SK-N-SH (cell line): ENCODE data around the gene CDC37. TPM values are rescaled to one million over a fixed set of nuclear protein-coding genes. Genes with fewer than 3 reads are reported as not detected.
"Not testable (repeated sequence)": the region's sequence is repeated elsewhere in the genome, so short reads cannot be mapped to it uniquely, and the experiment has no call there.

Source experiments
- CTCF ChIA-PET: fragments of 300-600, 350-600 bp; formaldehyde crosslinking; extraction: SDS; loops from one replicate; lab custom pipeline; 2021; lab: Yijun Ruan, JAX
- POLR2A ChIA-PET: fragments of 350-600 bp; sonication (Branson Sonifier 250); formaldehyde crosslinking; extraction: SDS; loops from one replicate; lab custom pipeline; 2020; ENCODE audit warnings: antibody characterized with exemption, inconsistent platforms; lab: Yijun Ruan, JAX
- DNase-seq: peaks from one replicate; pipeline ENCODE4 v3.0.0; 2012
- H2AFZ ChIP-seq: fragments of 200-600 bp; sonication (generic); 2 replicates; pipeline ENCODE4 v1.8.1; 2016; ENCODE audit warnings: antibody characterized with exemption, mild to moderate bottlenecking, low read depth
- H3F3A ChIP-seq: fragments of 200-600 bp; sonication (generic); replicated peaks from 2 replicates; pipeline ENCODE3; 2016; ENCODE audit warnings: antibody characterized with exemption, mild to moderate bottlenecking; ENCODE audit not compliant: insufficient read depth
- H3K27ac ChIP-seq, 2 experiments: fragments of 200-500 bp in 1 of 2; fragments of 200-600 bp in 1 of 2; sonication (Bioruptor generic) in 1 of 2; sonication (generic), shearing (Covaris generic) in 1 of 2; 2 replicates each; pipeline versions ENCODE4 v1.5.1 to v1.6.1; 2014 to 2016; ENCODE audit warnings: low read depth in 2 of 2, inconsistent platforms in 1 of 2, low read length in 1 of 2, mild to moderate bottlenecking in 1 of 2, mixed read lengths in 1 of 2
- H3K27me3 ChIP-seq: fragments of 200-600 bp; sonication (generic), shearing (Covaris generic); 2 replicates; pipeline ENCODE4 v1.6.1; 2016; ENCODE audit warnings: mixed run types; ENCODE audit not compliant: insufficient read depth
- H3K36me3 ChIP-seq, 2 experiments: fragments of 200-500 bp in 1 of 2; fragments of 200-600 bp in 1 of 2; sonication (Bioruptor generic) in 1 of 2; sonication (generic) in 1 of 2; replicated peaks in 1 of 2; 2 replicates each; pipeline versions ENCODE3 to v1.5.1; 2014 to 2016; ENCODE audit warnings: low read length in 1 of 2, mild to moderate bottlenecking in 1 of 2; ENCODE audit not compliant: insufficient read depth in 2 of 2, control insufficient read depth in 1 of 2
- H3K4me1 ChIP-seq, 2 experiments: fragments of 200-500 bp in 1 of 2; fragments of 200-600 bp in 1 of 2; sonication (Bioruptor generic) in 1 of 2; sonication (generic), shearing (Covaris generic) in 1 of 2; 2 replicates each; pipeline versions ENCODE4 v1.5.1 to v1.6.1; 2014 to 2016; ENCODE audit warnings: low read depth in 1 of 2, low read length in 1 of 2, mixed run types in 1 of 2; ENCODE audit not compliant: insufficient read depth in 2 of 2, control insufficient read depth in 1 of 2
- H3K4me2 ChIP-seq: fragments of 200-600 bp; sonication (generic), shearing (Covaris generic); 2 replicates; pipeline ENCODE4 v1.6.1; 2017; ENCODE audit warnings: mixed run types
- H3K4me3 ChIP-seq, 2 experiments: fragments of 200-500 bp in 1 of 2; fragments of 200-600 bp in 1 of 2; sonication (Bioruptor generic) in 1 of 2; sonication (generic), shearing (Covaris generic) in 1 of 2; 2 replicates each; pipeline versions ENCODE4 v1.5.1 to v1.8.1; 2014 to 2016; ENCODE audit warnings: low read depth in 2 of 2, inconsistent platforms in 1 of 2, low read length in 1 of 2, mild to moderate bottlenecking in 1 of 2, mixed read lengths in 1 of 2, moderate library complexity in 1 of 2
- H3K79me2 ChIP-seq: fragments of 200-600 bp; sonication (generic); 2 replicates; pipeline ENCODE4 v1.8.1; 2017; ENCODE audit warnings: mild to moderate bottlenecking; ENCODE audit not compliant: insufficient read depth
- H3K9ac ChIP-seq: fragments of 200-600 bp; sonication (generic); 2 replicates; pipeline ENCODE4 v1.6.1; 2017; ENCODE audit warnings: mixed run types
- H3K9me2 ChIP-seq: fragments of 200-600 bp; sonication (generic); 2 replicates; pipeline ENCODE4 v1.6.1; 2017; ENCODE audit warnings: mixed run types
- H3K9me3 ChIP-seq: fragments of 200-600 bp; sonication (generic); 2 replicates; pipeline ENCODE4 v1.6.1; 2017; ENCODE audit warnings: mixed run types, mild to moderate bottlenecking, moderate library complexity
- H4K20me1 ChIP-seq: fragments of 200-600 bp; sonication (generic); 2 replicates; pipeline ENCODE4 v1.6.1; 2017; ENCODE audit warnings: mild to moderate bottlenecking, mixed run types; ENCODE audit not compliant: insufficient read depth
- CHD2 ChIP-seq: fragments of 150-350 bp; IDR thresholded peaks from 2 replicates; pipeline ENCODE4 v1.6.1; 2018; ENCODE audit warnings: low read length; ENCODE audit not compliant: partially characterized antibody
- EP300 ChIP-seq, 2 experiments: IDR thresholded peaks; 2 replicates each; pipeline versions ENCODE4 v1.4.0 to v1.6.1; 2012; ENCODE audit warnings: borderline replicate concordance in 1 of 2, low read depth in 1 of 2, low read length in 1 of 2
- EZH2phosphoT487 ChIP-seq: fragments of 200-600 bp; sonication (generic); IDR thresholded peaks from 2 replicates; pipeline ENCODE4 v1.6.1; 2017; ENCODE audit warnings: low read depth, mixed run types, mild to moderate bottlenecking, antibody characterized with exemption, moderate library complexity, borderline replicate concordance
- FOXJ3 ChIP-seq: sonication (generic); formaldehyde crosslinking; IDR thresholded peaks from 2 replicates; pipeline ENCODE4 v1.5.1; 2020; ENCODE audit warnings: mild to moderate bottlenecking, missing genetic modification reagents
- GATA2 ChIP-seq: sonication (generic); formaldehyde crosslinking; IDR thresholded peaks from 2 replicates; pipeline ENCODE4 v1.5.0; 2020; ENCODE audit warnings: mild to moderate bottlenecking, missing genetic modification reagents
- MAX ChIP-seq: IDR thresholded peaks from 2 replicates; pipeline ENCODE4 v1.4.0; 2012; ENCODE audit warnings: low read depth
- MXI1 ChIP-seq: IDR thresholded peaks from 2 replicates; pipeline ENCODE4 v1.6.1; 2012; ENCODE audit warnings: mild to moderate bottlenecking, low read depth, low read length, improper control_type of control experiment
- NFIC ChIP-seq: IDR thresholded peaks from 2 replicates; pipeline ENCODE4 v1.4.0; 2012; ENCODE audit warnings: borderline replicate concordance
- RCOR1 ChIP-seq: fragments of 150-350 bp; IDR thresholded peaks from 2 replicates; pipeline ENCODE4 v1.6.1; 2017; ENCODE audit warnings: antibody characterized with exemption, low read length
- RFX5 ChIP-seq: IDR thresholded peaks from 2 replicates; pipeline ENCODE4 v1.6.1; 2012; ENCODE audit warnings: mild to moderate bottlenecking, improper control_type of control experiment, low read length
- SIN3A ChIP-seq: IDR thresholded peaks from 2 replicates; pipeline ENCODE4 v1.6.1; 2012; ENCODE audit warnings: low read depth, mild to moderate bottlenecking, low read length, moderate library complexity, borderline replicate concordance
- TAF1 ChIP-seq: IDR thresholded peaks from 2 replicates; pipeline ENCODE4 v1.6.1; 2012; ENCODE audit warnings: low read depth, mild to moderate bottlenecking, low read length, moderate library complexity, borderline replicate concordance
- TCF12 ChIP-seq: IDR thresholded peaks from 2 replicates; pipeline ENCODE4 v1.4.0; 2012
- TEAD4 ChIP-seq: IDR thresholded peaks from 2 replicates; pipeline ENCODE4 v1.4.0; 2012; ENCODE audit warnings: mild to moderate bottlenecking, borderline replicate concordance; ENCODE audit not compliant: insufficient read depth
- ZBTB33 ChIP-seq: IDR thresholded peaks from 2 replicates; pipeline ENCODE4 v1.4.0; 2012; ENCODE audit warnings: low read depth, borderline replicate concordance
- WGBS: methylation state at CpG from one replicate; pipeline ENCODE4 v1.1.6; 2017; ENCODE audit warnings: low lambda C conversion rate; 5-methylcytosine and 5-hydroxymethylcytosine counted together
- polyA plus RNA-seq, 3 experiments: library from polyadenylated mRNA; depleted of rRNA; stranded (reverse); fragments of >200 nt; gene quantifications; 2 replicates each; pipeline ENCODE4 v1.2.3, GENCODE V29; 2012

CDC37 gene
- polyA plus RNA-seq, 1 of the 3 experiments (the other 2 are of a cell fraction), result 1,026 TPM

GRCh38 chr19:10378124-10378523 is 25.2 kb downstream of the CDC37 start:
- 100% methylated on average over 1 of the region's 8 CpGs for WGBS
- Histone ChIP-seq H3K79me2 (peaks cover 14% of the 10 kb centered on the region), H2AFZ (no peak overlapping the region), H3F3A (no peaks in the 10 kb centered on the region), H3K27ac (no peak overlapping the region), H3K36me3 (peaks cover 3 to 4% of the 10 kb centered on the region in 2 experiments), H3K4me3 (no peak overlapping the region), H3K27me3 (no peaks in the 10 kb centered on the region), H3K9me3 (no peaks in the 10 kb centered on the region), H3K4me1 (peaks cover 0 to 9% of the 10 kb centered on the region in 2 experiments; a peak in 1 of 4 replicates), H4K20me1 (no peaks in the 10 kb centered on the region), H3K4me2 (no peak overlapping the region), H3K9ac (no peak overlapping the region), H3K9me2 (no peaks in the 10 kb centered on the region)
- POLR2A ChIA-PET, result no interaction called here
- no peak for TF ChIP-seq EZH2phosphoT487
- TF ChIP-seq MAX, result no peak
- no peak for TF ChIP-seq FOXJ3 (CRISPR knock-in tag)
- TF ChIP-seq ZBTB33, result no peak
- no peak for TF ChIP-seq EP300 (IDR thresholded peaks at IDR 0.05; ENCODE audit: borderline replicate concordance in 1 of 2, low read depth in 1 of 2, low read length in 1 of 2)
- no peak for TF ChIP-seq RCOR1
- no peak for TF ChIP-seq CHD2
- no peak for TF ChIP-seq TAF1
- no peak for TF ChIP-seq NFIC
- no peak for TF ChIP-seq MXI1
- TF ChIP-seq GATA2, result no peak
- TF ChIP-seq SIN3A, result no peak
- TF ChIP-seq RFX5, result no peak
- no peak for TF ChIP-seq TCF12
- no peak for TF ChIP-seq TEAD4
- CTCF ChIA-PET, result interaction anchor here (0.8 to 20.2 kb wide), 4 partner anchors 10 to 114 kb away, joined by 3 to 596 read pairs (median 4); partner anchors contain the start of genes CDC37 and ICAM1
- no peak for DNase-seq

DNA sequence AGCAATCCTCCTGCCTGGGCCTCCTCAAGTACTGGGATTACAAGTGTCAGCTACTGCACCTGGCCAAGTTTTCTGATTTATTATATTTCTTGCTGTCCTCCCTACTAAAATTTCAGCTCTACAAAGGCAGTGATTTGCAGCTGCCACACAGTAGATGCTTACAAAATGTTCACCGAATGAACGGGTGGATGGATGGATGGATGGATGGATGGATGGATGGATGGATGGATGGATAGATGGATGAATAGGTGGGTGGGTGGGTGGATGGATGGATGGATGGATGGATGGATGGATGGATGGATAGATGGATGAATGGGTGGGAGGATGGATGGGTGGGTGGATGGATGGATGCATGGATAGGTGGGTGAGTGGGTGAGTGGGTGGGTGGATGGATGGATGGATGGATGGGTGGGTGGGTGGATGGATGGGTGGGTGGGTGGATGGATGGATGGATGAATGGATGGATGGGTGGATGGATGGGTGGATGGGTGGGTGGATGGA is 26.2 kb downstream of the CDC37 start:
- H4K20me1 ChIP-seq, H3K27ac ChIP-seq, DNase-seq, H3K9me2 ChIP-seq, POLR2A ChIA-PET, H3K9ac ChIP-seq, H2AFZ ChIP-seq, H3F3A ChIP-seq, H3K9me3 ChIP-seq, H3K36me3 ChIP-seq, H3K4me1 ChIP-seq, H3K27me3 ChIP-seq, H3K4me2 ChIP-seq, H3K4me3 ChIP-seq: not testable (repeated sequence)
- peaks cover 14% of the 10 kb centered on the region for H3K79me2 ChIP-seq
- 91% methylated on average over 2 of the region's 2 CpGs for WGBS
- CTCF ChIA-PET, result interaction anchor here (1.5 to 20.2 kb wide), 2 partner anchors 13 to 113 kb away, joined by 3 to 596 read pairs; partner anchors contain the start of gene ICAM1
